ENCODE results near the gene ZNF778.

ZNF778 gene

DNA sequence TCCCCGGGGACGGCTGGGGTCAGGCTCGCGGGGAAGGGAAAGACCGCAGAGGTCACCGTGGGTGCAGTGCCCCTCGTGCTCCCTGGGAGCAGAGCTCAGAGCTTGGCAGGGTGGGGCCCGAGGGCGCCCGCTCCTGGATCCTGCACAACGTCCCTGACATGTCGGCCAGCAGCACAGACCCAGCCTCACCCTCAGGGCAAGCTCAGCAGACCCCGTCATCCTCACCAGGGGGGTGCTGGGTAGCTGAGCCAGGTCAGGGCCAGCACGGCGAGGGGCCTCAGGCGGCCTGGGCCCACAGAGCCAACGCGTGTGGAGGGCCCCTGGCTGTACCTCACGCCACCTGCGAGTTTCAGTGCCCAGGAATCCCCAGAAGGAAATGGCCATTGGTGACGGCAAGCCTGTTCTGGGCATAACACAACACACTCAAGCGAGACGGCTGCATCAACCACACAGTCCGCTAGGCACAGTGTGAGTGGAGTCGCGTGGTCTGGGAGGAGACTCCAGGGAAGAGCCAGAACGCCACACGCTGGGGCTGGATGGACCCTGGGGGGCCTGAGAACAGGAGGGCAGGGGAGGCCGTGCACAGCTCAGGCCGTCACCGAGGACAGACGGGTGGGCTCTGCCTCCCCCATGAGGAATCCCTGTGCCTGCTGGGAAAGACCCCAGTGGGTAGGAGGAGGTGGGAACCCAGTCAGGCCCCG, 60.3 kb downstream of the ZNF778 start:
- TF ChIP-seq, protein P1, sequence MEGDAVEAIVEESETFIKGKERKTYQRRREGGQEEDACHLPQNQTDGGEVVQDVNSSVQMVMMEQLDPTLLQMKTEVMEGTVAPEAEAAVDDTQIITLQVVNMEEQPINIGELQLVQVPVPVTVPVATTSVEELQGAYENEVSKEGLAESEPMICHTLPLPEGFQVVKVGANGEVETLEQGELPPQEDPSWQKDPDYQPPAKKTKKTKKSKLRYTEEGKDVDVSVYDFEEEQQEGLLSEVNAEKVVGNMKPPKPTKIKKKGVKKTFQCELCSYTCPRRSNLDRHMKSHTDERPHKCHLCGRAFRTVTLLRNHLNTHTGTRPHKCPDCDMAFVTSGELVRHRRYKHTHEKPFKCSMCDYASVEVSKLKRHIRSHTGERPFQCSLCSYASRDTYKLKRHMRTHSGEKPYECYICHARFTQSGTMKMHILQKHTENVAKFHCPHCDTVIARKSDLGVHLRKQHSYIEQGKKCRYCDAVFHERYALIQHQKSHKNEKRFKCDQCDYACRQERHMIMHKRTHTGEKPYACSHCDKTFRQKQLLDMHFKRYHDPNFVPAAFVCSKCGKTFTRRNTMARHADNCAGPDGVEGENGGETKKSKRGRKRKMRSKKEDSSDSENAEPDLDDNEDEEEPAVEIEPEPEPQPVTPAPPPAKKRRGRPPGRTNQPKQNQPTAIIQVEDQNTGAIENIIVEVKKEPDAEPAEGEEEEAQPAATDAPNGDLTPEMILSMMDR (IDR thresholded peaks at IDR 0.05; ENCODE audit: control insufficient read depth, extremely low read depth, insufficient read depth), result no peak
- no peak overlapping the region for H3K4me3 ChIP-seq (ENCODE audit: low read depth, low read length)
- DNase-seq (ENCODE audit: low read depth), result no peak

DNA sequence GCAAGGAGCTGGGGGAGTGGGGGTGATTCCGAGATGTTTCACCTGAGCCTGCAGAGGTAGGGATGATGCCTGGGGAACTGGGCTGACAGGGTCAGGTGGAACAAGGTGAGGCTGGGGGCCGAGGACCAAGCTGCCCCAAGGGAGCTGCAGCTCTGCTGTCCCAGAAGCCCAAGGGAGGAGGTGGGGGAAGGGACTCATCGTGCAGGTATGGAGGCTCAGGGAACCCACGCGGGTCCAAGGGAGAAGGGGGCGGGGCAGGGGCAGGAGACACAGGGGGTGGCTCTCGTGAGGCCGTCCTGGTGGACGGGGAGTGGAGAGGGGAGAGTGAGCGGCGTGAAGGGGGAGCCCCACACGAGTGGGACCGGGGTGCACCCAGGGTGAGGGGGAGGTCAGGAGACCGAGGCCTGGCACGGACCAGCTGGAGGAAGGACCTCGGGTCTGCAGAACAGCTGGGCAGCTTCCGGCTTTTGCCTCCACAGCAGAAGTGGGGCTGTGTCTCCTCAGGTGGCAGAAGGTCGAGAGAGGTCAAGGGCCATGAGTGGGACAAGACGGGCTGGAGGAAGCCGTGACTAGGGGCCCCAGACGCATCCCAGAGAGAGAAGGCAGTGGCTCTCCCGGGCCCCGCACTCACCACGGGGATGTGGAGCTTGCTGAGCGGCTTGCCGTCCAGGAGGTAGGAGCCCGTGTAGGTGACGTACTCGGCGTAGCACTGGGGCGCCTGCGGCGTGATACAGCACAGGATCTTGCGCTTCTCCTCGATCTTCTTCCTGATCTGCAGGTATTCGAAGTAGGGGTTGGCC, 61.1 kb downstream of the ZNF778 start:
- TF ChIP-seq, protein P1 (IDR thresholded peaks at IDR 0.05; ENCODE audit: control insufficient read depth, extremely low read depth, insufficient read depth), result no peak
- no peak for DNase-seq (ENCODE audit: low read depth)
- H3K4me3 ChIP-seq (ENCODE audit: low read depth, low read length), result no peak overlapping the region

DNA sequence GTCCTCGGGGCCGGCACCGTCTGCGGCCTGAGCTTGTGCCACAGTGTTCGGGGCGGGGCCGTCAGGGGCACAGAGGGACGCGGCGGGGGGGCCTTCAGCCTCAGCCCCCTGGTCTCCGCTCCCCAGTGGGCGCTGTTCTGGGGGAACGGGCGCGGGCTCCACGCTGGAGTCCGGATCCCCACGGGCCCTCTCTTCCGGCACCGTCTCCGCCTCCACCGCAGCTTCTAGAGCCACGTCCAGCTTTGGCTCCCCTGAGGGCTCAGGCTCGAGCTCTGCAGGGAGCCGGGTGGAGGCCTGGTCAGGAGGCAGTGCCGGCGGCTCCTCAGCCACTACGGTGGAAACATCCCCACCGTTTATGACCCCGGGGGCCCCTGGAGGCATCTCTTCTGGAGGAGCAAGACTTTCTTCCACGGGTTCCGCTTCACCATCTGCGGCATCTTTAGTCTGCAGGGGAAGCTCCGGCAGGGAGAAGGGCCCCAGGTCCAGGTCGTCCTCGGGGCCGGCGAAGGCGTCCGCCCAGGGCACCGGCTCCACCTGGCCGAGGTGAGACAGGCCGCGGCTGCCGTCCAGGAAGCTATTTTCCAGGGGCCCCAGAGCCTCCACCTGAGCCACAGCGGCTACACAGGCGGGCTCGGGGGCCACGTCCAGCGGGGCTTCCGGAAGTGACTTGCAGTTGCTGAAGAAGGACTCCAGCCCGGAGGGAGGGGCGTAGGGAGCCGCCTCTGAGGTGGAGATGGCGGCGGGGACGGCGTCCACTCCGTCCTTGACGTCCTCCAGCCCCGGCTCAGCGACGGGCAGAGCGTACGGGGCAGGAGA, 62.4 kb downstream of the ZNF778 start:
- H3K4me3 ChIP-seq (ENCODE audit: low read depth, low read length), result no peak overlapping the region
- TF ChIP-seq, protein P1 (IDR thresholded peaks at IDR 0.05; ENCODE audit: control insufficient read depth, extremely low read depth, insufficient read depth), result no peak
- DNase-seq (ENCODE audit: low read depth), result no peak

DNA sequence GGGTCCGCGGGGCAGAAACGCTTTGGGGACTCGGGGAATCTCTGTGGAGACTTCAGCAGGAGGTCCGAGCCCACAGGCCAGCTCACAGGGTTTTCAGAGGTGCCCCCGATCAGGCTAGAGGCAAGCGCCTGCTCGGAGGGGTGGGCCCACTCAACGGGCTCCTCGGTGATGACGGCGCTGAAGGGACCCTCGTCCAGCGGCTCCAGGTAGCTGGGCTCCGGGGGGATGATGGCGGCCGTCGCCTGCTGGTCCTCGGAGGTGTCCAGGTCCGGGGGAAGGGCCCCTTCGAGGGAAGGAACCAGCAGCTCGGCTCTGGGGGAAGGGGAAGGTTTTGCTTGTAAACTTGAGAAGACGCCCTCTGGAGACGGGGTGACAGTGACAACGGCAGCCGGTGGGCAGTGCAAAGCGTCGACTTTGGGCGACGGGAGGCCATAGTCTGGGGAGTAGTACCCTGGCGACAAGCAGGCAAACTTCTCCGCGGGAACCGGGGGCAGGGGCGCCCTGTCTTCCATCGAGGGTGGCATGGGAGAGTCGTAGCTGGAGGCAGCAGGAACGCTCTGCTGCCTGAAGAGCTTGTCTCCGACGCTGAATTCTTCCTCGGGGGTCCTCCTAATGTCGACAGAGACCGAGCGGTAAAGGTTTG, 63.2 kb downstream of the ZNF778 start:
- H3K4me3 ChIP-seq (ENCODE audit: low read depth, low read length), result no peak overlapping the region
- no peak for DNase-seq (ENCODE audit: low read depth)
- TF ChIP-seq, protein P1 (IDR thresholded peaks at IDR 0.05; ENCODE audit: control insufficient read depth, extremely low read depth, insufficient read depth), result no peak

DNA sequence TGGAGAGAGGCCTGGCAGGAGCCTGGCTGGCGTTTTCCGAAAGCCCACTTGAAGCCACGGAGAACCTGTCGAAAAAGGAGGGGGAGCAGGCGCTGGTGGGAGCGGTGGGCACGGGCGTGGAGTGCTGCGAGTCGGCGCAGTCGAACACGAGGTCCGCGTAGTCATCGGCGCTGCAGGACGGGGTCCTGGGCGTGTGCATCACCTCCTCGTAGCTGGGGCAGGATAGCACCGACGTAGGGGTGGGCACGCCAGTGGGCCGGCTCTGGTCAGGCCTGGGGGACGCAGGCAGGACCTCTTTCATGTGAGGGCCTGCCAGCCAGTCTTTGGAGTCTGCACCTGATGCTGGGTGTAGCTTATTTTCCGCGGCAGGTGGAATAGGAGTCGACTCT, 63.7 kb downstream of the ZNF778 start:
- TF ChIP-seq, protein P1 (IDR thresholded peaks at IDR 0.05; ENCODE audit: control insufficient read depth, extremely low read depth, insufficient read depth), result no peak
- H3K4me3 ChIP-seq (ENCODE audit: low read depth, low read length), result no peak overlapping the region
- no peak for DNase-seq (ENCODE audit: low read depth)

DNA sequence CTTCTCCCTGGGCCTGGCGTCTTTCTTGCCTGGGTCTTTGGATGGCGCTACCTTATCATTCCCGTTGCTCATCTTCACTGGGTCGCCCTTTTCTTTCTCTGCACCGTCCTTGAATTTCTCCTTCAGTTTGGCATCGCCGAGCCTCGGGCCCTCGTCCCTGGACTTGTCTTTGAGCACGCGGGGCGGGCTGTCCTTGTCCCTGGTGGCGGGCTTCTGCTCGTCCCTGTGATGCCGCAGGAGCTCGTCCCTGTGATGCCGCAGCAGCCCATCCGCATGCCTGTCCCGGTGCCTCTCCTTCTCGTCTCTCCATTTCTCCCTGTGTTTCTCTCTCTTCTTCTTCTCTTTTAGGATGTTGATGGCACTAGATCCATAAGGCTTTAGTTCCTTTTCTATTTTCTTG, 64.3 kb downstream of the ZNF778 start:
- no peak for DNase-seq (ENCODE audit: low read depth)
- TF ChIP-seq, protein P1 (IDR thresholded peaks at IDR 0.05; ENCODE audit: control insufficient read depth, extremely low read depth, insufficient read depth), result no peak
- no peak overlapping the region for H3K4me3 ChIP-seq (ENCODE audit: low read depth, low read length)

Data from LNCaP clone FGC (cell line).